Renal pelvis (tissue), 4 donors: ENCODE data around the gene UBAC2. TPM values are rescaled to one million over a fixed set of nuclear protein-coding genes. Genes with fewer than 3 reads are reported as not detected.
A peak's percentile ranks its signal among the peaks of the same experiment; 100 is the strongest.
"Not testable (repeated sequence)": the region's sequence is repeated elsewhere in the genome, so short reads cannot be mapped to it uniquely, and the experiment has no call there.

Experiments used
- DNase-seq: peaks from one replicate; pipeline ENCODE4 v3.0.0-alpha.2; 2013
- polyA plus RNA-seq, 3 donors: library from polyadenylated mRNA; unstranded; fragments of 120-200 nt; gene quantifications; one replicate each; pipeline ENCODE4 v1.2.1, GENCODE V29; 2013; ENCODE audit not compliant: insufficient read length in 3 of 3

UBAC2 gene
- polyA plus RNA-seq, 3 donors: 89.9 to 91.8 (median 90.7) TPM

DNA sequence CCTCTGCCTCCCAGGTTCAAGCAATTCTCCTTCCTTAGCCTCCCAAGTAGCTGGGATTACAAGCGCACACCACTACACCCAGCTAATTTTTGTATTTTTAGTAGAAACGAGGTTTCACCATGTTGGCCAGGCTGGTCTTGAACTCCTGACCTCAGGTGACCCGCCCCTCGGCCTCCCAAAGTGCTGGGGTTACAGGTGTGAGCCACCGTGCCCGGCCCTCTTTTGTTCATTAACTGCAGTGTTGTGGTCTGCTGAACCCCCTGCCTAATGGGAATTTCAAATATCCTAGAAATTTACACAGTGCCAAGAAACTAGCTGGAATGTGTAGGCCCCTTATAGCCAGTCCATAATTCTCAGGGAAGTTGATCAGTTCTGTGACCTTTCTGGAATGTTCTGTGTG lies 188.4 kb downstream of the UBAC2 start:
- DNase-seq: not testable (repeated sequence)

DNA sequence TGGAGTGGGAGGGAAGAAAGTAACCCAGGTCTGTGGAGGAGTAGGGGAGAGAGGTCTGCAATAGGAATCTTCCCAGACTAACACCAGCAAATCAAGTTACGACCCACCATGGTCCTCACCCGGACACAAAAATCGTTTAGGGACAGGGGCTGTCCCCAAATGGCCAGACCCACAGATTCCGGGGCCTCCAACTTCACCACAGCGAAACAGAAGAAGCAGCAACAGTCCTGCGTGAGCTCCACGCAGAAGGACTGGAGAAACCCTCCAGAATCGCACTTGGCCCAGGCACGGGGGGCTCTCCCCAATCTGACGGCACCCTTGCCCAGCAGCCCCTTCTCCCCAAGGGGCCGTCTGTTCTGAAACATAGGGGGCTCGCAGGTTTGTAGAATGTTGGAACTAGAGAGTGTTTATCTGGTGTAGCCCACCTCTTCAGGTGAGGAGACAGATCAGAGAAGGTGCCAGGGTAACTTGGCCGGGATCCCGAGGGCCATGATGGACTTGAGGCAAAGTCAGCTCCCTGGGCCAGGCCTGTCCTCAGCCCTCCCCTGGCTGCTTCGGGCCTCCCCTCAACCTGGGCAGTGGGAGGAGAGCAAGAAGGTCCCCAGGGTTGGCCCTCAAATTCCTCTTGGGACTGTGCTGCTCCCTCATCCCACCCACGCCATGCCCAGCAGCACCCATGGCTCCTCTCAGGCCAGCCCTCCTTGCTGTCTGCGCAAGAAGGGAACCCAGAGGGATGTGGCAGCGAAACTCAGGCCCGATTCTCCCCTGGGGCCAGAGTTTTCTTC lies 189.1 kb downstream of the UBAC2 start:
- no peak for DNase-seq

DNA sequence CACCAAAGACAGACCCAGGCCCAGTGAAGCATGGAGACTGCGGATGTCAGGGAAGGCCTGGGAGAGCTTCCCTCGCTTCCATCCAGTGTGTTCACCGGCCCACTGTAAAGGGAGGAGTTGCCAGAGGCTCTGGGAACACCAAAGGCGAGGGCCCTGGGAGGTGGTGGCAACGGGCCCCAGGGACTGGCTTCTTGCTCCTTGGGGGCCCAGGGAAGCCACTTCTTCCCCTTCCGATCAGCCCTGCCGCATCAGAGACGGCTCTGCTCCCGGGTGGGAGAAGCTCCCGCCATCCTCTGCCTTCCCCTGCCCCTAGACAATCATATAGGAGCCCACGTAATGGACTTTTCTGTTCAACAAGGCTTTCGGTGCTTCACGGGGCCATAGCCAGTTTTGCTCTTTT lies 189.9 kb downstream of the UBAC2 start:
- no peak for DNase-seq

DNA sequence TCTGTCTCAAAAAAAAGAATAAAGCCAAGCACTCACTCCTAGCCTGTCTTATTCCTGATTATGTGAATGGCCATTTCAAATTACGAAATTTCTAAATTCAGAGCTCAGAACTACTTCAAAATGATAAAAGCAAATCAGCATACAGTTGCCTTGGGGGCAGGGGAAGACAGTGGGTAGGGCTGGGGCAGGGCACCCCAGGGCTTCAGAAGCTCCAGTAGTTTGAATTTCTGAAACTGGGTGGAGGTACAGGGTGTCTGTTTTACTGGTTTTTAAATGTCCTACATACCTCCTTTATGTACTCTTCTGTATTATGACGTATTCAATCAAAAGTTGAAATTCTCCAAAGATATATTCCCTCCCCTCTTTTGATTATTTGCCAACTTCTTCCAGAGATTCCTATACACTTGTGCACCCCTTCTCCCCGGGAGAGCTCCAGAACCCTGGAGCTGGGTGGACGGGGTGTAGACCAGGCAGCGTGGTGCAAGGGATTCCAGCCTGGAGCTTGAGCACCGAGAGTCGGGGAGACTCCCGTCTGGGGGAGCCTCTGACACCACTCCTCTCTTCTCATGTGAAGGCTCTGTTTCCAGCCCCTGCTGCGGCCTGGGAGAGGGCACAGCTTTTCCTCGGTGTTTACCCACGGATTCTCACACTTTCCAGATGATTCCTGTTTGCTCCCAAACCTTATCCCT lies 191.3 kb downstream of the UBAC2 start:
- no peak for DNase-seq

DNA sequence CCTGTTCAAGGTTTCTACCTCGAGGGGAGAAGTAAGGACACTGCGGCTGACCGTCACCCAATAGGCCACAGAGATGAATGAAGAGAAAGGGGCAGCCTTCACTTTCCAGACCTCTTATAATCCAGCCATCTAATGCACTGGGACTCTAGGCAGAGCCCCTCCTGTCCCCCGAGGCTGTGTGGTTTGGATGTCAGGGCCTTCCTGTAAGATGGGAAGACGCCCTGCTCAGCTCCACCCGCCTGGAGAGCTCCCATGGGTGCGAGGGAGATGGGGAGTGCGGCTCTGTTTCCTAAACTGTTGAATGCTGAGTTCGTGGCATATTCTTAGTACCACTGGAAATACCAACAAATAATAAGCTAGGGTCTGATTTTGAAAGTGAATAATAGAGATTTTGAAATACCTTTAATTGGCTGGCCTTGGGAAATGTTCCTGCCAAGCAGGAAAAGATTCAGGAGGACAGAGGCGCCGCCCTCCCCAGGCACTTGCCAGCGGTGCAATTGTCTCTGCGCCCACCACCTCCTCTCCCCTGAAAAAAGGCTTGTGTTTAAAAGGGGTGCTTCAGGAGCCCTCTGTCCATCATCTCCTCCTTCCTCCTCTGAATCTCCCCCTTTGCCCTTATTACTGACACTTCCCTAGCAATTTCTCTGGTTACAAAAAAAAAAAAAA lies 191.9 kb downstream of the UBAC2 start:
- no peak for DNase-seq

DNA sequence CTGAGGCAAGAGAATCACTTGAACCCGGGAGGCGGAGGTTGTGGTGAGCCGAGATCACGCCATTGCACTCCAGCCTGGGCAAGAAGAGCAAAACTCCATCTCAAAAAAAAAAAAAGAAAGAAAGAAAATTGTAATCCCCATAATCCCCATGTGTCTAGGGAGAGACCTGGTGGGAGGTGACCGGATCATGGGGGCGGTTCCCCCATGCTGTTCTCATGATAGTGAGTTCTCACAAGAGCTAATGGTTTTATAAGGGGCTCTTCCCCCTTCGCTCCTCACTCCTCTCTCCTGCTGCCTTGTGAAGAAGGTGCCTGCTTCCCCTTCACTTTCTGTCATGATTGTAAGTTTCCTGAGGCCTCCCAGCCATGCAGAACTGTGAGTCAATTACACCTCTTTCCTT lies 192.7 kb downstream of the UBAC2 start:
- not testable (repeated sequence) for DNase-seq

DNA sequence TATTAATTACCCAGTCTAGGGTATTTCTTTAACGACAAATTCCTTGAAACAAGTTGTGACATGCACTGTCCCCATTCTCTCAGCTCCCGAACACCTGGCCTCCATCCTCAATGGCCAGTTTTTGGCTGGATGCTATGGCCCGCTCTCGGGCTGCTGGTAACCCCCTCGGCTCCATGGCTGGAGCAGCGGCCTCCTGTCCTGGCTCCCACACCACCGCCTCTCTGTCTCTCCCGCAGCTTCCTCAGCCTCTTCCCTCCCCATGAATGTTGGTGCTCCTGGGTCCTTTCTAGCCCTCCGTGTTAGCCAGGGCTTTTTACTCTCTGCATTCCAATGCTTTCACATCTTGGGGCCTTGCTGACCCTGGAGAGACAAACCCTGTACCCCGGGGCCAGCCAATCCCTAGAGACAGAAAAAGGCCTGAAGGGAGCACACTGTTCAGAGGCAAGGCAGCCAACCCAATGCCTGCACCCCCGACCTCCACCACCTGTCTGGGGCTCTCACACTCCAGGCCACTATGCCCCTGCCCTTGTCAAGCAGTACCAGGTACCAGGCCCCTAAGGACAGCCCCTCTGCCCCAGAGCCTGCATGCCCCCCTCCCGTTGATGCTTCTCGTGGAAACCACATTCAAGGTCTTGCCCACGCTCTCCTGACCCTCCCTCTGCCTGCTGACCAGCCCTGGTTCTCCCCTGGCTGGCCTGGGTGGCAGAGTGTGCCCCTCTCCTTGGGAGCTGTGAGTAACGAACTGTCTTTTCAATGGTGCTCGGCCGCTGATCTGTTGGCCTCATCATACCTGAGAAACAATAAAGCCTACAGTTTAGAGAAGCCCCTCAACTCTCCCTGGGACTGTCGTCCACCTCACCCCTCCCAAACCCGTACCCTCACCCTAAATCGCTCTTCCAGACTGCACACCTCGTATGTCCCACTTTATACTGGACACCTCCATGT lies 193.4 kb downstream of the UBAC2 start:
- no peak for DNase-seq

DNA sequence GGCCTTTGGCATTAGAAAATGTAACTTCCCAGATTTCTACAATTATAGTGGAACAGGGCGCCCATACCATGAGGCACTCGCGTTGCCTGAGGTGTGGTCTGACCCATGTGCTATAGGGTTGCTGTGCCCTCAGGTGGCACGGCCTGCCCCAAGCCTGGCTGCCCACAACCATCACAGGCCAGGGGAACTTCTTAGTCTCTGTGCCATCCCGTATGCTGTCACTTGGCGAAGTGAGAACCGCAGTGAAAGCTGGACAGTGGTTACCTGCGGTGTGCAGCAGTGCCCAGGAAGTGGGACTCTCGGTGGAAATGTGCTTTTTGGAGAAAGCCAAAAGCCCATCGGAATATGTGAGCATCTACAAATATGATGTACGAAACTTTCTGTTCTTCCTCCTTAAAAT lies 194.8 kb downstream of the UBAC2 start:
- DNase-seq: no peak

DNA sequence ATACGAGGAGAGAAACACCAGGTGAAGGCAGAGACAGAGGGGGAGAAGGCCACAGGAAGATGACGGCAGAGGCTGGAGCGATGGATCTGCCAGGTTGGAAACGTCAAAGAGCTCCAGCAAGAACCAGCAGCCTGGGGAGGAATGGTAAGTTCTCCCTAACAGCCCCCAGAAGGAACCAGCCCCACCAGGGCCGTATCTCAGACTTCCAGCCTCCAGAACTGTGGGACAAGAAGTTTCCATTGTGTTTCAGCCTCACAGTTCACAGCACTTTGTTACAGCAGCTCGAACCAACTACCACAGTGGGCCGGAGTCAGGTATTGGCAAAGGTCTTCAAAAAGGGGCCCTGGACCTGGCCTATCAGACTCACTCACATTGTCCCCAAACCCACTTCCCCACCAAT lies 195.8 kb downstream of the UBAC2 start:
- DNase-seq: no peak

DNA sequence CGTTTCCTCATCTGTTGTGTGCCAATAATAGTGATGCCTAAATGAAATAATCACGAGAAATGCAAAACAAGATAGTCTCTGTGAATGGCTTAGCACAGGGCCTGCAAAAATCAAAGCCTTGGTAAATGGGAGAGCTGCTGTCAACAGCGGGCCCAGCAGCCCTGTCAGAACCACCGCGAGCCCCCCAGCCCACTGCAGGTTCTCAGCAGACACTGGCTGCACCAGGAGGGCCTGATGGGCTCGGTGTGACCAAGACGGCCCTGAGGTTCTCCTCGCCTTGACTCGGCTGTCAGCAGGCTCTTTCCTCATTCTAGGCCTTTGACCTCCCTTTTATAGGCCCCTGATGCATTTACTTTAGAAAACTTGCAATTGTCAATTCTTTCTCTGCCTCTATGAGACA lies 197.4 kb downstream of the UBAC2 start:
- DNase-seq: no peak

DNA sequence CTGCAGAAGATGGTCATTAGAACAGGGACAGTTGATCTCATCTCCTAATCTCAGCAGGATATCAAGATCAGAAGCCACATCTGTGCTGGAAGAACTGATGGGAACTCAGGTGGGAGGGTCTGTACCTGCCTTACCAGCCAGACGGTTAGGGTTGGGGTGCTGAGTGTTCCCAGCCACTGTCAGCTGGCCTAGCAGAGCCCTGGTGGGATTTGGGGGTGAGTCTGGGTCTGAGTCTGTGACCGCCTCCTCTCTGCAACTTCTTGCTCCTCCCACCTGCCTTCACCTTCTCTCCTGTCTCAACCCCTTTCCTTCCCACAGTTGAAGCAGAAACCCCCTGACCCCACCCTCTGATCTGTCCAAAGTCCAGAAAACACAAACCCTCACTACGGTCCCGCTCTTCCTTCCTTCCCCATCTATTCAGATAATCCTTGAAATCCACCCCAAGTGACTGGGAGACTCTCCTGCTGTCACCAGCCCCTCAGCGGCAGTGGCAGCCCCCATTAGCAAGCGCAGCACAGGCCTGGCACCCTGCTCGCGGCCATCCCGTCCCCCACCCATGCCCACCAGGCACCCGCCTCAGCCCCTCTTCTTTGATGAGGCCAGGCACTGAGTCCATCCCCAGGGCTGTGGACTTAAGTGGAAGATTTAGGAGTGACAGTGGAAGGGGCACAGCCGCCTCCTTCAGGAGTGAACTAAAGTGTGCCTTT lies 198.4 kb downstream of the UBAC2 start:
- no peak for DNase-seq

DNA sequence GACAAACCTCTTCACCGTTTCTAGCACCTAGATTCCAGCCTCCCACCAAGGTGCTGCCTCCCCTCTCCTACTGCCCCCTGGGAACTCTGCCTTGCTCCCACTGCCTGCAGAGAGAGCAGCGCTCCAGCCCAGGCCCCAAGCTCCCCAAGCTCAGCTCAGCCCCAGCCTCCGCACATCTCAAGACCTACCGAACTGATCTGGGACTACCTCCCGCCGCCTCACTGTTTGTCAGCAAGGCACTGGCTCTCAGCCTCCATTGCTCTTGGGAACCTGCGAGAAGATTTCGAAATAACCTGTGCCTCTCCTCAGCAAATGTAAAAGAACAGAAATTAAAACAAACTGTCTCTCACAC lies 198.9 kb downstream of the UBAC2 start:
- DNase-seq: no peak

DNA sequence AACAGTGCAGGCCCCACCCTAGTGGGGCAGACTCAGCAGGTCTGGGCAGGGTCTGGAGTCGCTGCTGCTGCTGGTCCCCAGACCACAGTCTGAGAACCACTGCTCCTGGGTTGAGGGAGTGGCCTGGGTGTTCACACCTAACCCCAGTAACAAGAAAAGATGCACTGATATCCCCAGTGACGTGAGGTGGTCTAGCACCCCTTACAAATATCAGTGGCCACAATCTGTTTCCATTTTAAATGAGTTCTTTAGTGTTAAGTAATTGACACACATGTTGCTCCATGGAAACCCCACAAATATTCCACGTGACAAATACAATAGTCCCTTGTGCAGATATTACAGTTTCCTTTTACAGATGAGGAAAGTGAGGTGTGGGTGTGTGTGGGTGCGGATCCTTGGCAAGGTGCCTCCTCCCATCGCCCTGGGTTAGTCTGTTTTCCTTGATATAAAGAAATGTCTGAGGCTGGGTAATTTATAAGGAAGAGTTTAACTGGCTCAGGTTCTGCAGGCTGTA lies 202.9 kb downstream of the UBAC2 start:
- no peak for DNase-seq

DNA sequence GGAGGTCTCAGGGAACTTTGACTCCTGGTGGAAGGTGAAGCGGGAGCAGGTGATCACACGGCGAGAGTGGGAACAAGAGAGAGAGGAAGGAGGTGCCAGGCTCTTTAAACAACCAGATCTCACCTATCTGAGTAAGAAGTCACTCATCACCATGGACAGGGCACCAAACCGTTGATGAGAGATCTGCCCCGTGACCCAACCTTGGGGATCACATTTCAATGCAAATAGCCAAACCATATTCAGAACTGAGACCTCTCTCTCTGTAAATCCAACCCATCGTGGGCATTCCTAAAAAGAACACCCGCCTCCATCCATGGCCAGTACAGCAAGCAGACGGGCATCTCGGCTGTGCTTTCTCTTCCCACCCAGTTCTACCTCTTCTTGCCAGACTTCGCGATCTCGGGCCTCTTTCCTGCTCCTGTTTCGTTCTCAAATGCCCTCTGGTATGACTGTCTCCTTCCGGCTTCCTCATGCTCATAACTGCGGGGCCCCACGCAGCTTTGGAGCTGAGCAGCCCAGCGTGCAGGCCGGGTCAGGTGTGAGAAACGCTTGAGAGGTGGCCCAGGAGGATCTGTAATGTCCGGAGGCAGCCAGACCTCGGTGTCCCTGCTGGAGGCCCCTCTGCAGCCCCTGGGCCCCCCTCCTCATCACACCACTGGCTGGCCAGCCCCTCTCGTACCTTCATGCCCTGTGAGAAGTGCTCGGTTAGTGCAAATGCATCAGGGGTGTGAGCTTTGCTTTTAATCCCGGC lies 203.5 kb downstream of the UBAC2 start:
- peak; percentile 33 for DNase-seq

DNA sequence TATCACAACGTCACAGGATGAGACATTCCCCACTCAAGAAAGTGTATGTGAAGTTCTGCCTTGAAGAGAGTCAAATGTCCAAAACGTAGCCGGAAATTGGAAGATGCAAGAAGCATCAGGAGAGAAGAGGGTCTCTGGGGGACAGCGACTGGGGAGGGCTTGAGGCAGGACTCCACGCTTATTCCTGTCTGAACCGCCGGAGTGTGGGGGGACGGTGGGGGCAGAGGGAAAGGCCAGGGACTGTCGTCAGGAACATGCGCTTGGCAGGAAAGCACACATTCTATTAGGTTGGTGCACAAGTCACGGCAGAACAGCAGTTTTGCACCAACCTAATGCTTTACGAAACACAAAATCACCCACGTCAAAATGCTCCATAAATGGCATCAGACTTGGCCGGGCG lies 205.3 kb downstream of the UBAC2 start:
- no peak for DNase-seq

DNA sequence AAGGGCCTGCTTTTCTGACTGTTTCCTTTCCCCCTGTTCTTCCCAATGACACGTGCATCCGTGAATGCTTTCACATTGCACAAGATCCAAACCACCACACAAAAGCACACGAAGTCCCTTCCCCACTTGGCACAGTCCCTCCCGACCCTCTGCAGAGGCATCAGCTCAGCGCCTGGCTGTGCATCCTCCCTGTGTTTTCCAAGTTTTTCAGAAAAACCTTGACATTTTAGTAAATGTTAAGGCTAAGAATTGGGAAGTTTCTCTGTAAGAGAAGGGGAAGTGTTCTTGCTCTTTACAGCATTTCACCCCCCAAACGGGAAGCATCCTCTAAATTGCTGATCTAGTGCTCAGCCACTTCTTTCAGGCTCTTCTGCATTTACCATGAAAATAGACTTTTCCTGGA lies 206.1 kb downstream of the UBAC2 start:
- no peak for DNase-seq

DNA sequence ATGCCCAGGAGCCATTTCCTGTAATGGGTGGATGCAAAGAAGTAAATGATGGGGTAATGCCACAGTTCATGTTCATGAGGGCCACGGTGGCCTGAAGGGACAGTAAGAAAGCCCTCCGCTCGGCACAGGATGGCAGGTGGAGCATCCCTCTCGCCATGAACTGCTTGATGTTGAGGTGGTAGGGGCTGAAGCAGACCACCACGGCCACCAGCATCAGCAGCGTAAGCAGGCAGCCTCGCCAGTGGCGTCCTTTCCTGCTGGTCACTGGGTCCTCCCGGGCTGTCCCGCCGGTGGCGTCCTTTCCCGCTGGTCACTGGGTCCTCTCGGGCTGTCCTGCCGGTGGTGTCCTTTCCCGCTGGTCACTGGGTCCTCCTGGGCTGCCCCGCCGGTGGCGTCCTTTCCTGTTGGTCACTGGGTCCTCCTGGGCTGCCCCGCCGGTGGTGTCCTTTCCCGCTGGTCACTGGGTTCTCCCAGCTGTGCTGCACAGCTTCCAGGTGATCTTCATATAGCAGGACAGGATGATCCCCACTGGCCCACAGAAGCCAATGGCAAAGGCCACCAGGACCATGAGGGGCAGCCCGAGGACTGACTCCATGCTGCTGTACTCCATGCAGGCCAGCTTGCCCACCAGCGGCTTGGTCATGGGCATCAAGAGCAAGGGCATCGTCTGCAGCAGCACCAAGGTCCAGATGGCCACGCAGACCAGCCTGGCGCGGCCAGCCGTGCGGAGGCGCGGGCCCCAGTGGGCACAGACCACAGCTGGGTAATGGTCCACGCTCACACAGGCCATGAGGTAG lies 207.4 kb downstream of the UBAC2 start:
- no peak for DNase-seq

DNA sequence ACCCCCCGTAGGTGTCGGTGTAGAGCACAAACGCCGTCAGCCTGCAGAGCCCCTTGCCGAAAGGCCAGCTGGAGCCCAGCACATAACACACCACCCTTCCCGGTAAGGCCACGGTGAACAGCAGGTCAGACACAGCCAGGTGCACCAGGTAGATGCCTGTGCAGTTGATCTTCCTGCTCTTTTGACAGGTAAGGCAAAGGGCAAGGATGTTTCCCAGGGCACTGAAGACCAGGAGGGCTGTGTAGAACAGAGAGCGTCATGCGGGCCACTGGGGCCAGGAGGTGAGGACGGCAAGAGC lies 208.0 kb downstream of the UBAC2 start:
- DNase-seq: no peak

DNA sequence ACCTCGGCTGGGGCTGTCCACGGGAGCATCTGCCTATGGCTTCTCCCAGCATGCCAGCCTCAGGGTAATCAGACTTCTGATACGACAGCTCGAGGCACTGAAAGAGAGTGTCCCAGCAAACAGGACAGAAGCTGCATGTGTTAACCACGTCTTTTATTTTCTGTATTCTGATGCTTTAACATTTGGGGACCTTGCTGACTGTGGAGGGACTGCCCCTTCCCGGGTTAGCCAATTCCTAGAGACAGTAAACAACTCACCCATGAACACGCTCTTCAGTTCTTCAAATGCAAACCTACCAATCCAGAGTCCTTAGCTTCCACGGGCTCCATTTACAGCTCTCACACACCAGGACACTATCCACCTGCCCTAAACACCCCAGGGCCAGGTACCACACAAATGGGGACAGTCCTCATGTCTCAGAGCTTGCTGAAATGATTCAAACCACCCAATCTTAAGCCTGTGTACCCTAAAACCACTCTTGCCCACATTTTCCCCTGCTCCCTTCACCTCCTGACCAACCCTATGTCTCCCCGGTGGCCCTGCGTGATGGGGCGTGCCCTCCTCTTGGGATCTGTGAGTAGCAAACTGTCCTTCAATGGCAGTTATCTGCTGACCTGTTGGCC lies 208.9 kb downstream of the UBAC2 start:
- DNase-seq: not testable (repeated sequence)
